Amniotic stem cell (primary cell): Measurements from ENCODE around the gene EMC9.

Experiments
- DNase-seq: peaks from one replicate; lab custom pipeline; 2025; lab: John Stamatoyannopoulos, UW

EMC9 gene

DNA sequence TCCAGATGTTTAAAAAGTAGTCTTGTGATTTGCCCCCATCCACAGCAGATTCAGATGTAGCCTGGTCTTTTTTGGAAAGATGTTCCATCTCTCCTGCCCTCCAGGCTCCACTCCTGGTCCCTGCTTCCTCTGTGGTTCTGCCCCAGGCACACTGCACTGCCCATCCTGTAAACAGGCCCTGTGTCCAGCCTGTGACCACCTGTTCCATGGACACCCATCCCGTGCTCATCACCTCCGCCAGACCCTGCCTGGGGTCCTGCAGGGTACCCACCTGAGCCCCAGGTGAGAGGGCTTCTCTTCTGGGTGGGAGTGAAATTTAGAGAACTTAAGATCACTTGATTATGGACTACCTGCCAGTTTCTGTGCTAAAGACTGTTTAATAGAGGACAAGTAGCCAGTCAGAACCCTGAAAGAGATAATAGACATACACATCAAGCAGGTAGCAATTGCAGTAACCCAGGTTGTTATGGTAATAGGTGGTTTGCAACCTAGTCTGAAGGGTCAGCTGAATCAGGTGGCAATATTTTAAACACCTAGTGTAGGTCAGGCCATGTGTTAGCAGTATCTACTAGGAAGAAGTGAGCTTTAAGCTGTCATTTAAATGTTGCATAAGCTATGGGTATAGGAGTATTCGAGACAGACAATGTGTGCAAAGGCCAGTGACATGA, 8.0 kb upstream of the EMC9 start:
- no peak for DNase-seq

DNA sequence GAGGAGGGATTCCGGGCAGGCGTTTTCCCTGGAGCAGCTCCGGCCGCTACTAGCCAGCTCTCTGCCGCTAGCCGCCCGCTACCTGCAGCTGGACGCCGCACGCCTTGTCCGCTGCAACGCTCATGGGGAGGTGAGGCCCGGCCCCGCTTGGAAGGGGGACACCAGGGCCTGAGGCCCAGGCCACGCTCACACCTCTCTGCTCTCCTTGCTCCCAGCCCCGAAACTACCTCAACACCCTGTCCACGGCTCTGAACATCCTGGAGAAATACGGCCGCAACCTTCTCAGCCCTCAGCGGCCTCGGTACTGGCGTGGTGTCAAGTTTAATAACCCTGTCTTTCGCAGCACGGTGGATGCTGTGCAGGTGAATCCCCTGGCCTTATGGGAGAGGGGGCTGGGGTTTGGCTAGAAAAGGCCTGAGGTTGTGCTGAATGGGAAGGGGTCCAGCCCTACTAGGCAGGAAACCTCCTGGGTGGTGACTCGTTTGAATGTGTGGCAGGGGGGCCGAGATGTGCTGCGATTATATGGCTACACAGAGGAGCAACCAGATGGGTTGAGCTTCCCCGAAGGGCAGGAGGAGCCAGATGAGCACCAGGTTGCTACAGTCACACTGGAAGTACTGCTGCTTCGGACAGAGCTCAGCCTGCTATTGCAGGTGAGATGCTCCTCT, 6.5 kb upstream of the EMC9 start:
- no peak for DNase-seq

DNA sequence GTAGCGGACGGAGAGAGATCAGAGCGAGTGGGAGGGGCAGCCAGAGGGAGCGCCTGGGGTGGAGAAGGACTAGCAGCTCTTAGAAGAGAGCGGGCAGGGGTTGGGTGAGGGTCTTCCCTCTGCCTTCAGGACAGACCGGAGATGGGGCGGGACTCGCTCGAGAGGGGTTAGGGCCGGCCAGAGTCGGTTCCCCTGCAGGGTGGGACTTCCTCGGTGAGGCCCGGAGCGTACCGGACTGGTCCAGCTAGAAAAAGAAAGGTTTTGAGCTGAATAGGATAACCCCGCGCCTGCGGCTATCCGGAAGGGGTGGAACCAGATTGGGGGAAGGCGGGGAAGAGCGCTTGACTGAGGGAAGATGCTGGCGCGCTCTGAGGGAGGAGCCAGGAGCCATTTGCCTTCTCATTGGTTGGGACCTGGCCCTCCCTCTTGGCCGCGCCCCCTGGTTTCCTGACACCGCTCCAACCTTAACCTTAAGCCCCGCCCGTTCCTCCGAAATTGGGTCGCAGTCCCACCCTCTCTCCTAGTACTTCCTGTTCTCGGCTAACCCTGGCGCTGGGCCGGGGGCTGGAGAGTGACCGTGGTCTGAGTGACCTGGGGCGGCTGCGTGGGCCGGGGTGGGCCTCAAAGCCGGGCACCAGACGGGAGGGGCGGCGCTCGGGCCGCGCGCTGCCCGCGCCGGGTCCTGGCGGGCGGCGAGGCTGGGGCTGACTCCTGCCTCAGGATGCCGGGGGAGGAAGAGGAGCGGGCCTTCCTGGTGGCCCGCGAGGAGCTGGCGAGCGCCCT, 5.8 kb upstream of the EMC9 start, which contains the start of gene RNF31:
RNF31 (plus strand) TSS at position 521 of the 783 bp plus-strand sequence; CDS start at position 722, 201 bp downstream.
- DNase-seq: peak; percentile 98

DNA sequence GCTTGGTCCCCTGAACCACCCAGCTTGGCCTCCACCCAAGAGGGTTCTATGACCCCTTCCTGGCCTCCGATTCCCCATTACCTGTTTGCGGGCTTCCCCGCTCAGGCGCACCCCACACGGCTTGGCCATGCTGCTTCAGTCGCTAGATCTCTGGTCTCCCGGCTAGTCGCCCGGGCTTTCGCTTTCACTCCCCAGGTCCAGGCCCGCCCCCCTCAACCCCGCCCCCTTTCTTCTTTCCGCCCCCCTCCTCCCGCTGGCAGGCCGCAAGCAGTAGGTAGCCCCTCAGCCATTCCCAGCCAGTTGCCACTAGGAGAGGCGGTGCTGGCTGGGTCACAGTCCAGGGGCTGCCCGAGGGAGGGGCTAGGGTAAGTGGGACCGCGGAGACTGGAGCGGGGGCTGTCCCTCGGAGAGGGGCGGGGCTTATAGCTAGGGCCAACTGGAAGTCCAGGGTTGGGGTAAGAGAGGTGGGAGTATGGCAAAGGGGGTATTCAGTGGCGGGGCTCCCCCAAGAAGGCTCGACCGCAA, 5.1 kb upstream of the EMC9 start, which contains the start of gene PSME2:
PSME2 (minus strand) TSS at position 158 of the 525 bp plus-strand sequence; CDS start at position 129, 29 bp downstream.
- DNase-seq: peak; percentile 90

DNA sequence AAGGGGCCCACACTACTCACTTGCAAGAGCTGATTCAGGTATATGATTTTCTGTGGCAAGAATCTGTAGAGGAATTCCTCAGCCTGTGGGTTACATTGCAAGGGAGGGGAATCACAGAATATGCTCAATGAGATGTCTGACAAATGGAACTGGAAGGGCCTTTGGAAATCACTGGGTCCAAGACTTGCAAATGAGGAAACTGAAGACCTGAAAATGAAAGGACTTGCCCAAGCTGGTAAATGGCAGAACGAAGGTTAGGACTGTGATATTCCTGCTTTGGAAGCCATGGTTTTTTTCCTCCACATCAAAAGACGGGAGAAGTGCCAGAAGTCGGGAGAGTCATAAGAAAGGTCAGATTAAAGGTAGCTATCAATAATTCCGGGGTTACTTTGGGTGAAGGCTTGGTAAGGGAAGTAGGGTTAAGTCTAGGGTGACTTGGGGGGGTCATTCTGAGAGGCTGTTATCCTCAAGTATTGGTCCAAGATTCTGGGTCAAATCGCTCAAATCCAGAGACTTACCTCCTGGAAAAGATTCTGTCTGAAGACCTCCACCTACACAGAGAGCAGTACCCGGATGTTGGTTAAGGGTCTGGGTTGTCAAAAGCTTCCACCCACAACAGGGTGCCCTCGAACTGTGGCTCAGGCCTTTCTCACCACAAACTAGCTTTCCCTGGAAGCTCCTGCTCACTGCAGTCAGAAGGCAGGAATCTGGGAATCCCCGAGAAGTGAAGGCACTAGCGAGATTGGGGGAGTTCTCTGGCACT, 4.5 kb upstream of the EMC9 start:
- peak; percentile 49 for DNase-seq

DNA sequence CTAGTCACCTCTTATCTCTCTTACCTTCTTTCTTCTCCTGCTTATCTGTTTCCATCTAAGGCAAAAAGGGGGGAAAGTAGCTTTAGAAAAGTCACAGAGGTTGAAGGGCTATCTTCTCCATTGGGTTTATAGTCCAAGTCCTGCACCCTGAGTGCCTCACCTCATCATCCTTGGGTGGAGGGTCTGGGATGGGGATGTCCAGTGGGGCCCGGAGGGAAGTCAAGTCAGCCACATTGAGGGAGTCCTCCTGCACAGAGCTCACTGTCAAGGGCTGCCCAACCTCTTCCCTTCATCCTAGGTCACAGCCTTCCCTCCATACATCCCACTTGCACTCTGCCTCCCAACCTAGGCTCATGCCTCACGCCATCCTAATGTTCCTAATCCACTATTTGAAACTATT, 3.8 kb upstream of the EMC9 start:
- no peak for DNase-seq

DNA sequence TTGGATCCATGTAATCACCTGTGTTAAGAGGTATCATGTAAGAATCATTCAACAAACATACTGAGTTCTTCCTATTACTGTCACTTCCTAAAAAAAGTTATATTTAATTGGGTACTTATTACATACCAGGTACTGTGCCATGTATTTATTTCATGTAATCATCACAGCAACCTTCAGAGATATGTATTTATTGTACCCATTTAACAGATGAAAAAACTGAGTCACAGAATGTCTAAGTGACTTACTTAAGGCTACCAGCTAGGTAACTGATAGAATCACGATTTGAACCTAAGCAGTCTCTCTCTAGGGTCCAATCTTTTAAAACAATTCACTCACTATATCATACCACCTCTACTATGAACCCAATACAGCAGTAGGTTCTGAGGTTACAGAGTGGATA, 3.1 kb upstream of the EMC9 start:
- DNase-seq: no peak

DNA sequence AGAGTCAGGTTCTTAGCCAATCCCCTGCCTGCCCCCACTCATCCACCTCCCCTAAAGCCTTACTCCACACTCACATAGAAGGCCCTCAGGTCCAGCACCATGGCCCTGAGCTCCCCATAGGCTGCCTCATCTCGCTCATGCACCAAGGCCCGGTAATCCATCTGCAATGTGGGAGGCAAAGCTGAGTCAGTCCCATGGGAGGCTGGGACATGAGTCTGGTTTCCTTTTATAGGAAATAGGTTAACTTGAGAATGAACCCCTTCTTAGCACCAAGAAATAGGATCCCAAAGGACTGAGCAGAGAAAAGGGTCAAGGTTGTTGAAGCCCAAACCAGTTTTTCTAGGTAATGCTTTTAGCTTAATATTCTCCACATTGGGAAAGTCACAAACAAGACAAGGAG, 2.1 kb upstream of the EMC9 start:
- DNase-seq: no peak

DNA sequence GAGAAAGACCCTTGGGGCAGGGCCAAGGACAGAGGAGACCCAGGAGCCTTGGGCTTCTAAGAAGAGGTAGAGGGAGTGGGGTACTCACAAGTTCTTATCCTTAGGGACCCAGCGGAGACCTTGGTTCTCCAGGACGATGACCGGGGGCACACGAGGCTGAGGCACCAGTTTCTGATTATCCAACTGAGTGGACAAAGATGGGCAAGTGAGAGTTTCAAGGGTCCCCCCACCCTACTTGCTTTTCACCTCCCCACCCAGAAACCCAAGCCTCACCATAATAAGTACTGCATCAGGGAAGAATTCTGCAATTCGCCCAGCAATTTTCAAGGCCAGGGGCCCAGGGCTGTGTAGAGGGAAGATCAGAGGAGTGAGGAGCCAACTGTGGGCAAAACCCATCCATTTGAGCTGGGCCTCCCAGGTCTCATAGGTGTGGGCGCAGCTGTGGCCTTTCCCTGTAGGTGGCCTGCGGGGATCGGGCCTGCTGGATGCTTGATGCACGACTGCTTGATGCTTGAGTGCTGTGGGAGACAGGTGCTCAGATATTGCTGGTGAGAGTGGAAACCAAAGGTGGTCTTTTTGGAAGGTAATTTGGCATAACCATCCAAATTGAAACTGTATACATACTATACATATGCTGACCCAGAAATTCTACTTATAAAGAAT, 2.0 kb downstream of the EMC9 start:
- no peak for DNase-seq

DNA sequence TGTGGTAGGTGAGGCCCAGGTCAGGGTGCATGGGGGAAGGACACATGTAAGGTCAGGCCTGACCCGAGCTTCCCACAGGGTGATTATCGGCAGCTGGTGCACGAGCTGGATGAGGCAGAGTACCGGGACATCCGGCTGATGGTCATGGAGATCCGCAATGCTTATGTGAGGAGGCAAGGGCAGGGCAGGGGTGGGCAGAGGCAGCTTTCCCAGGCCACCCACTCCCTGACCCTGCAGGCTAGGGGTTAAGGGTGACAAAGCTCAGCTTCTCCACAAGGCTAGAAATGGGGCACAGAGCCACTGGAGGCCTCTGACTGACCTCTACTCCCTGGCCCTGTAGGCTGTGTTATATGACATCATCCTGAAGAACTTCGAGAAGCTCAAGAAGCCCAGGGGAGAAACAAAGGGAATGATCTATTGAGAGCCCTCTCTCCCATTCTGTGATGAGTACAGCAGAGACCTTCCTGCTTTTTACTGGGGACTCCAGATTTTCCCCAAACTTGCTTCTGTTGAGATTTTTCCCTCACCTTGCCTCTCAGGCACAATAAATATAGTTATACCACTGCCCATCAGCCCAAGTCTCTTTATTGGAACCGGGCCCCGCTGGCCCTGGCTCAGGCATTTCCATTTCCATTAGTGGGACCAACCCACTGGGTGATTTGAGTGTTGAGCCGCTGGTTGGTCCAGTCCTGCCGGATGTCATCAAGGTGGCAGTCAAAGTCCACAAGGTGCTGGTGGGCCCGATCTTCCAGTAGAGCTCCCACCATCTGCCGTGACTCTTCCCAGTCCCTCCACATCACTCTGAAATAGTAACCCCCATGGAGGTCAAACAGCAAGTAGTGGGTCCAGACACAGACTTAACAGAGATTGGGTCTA, 2.8 kb downstream of the EMC9 start:
- no peak for DNase-seq

DNA sequence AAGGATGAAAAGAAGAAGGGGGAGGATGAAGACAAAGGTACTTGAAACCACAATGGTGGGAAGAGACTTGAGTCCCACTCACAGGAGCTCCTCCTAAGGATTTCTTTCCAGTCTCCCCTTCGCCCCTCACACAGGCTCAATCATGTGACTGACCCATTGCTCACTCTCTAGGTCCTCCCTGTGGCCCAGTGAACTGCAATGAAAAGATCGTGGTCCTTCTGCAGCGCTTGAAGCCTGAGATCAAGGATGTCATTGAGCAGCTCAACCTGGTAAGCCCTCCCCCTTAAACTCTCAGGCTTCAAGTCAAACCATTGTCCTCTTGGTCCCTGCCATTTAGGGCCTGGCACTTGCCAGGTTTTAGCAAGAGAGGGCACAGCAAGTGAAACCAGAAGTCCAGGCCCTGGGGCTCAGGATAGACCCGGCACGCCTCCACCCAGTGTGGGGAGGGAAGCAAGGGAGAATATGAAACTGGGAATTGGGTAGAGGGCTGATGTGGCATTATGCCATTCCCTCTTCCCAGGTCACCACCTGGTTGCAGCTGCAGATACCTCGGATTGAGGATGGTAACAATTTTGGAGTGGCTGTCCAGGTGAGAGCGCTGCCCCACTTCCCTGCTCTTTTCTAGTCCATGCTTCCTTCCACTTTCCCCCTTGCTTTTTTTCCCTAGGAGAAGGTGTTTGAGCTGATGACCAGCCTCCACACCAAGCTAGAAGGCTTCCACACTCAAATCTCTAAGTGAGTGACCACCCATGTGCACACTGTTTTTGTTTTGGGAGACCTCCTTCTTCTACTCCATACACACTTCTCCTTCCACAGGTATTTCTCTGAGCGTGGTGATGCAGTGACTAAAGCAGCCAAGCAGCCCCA, 3.6 kb downstream of the EMC9 start:
- DNase-seq: no peak

DNA sequence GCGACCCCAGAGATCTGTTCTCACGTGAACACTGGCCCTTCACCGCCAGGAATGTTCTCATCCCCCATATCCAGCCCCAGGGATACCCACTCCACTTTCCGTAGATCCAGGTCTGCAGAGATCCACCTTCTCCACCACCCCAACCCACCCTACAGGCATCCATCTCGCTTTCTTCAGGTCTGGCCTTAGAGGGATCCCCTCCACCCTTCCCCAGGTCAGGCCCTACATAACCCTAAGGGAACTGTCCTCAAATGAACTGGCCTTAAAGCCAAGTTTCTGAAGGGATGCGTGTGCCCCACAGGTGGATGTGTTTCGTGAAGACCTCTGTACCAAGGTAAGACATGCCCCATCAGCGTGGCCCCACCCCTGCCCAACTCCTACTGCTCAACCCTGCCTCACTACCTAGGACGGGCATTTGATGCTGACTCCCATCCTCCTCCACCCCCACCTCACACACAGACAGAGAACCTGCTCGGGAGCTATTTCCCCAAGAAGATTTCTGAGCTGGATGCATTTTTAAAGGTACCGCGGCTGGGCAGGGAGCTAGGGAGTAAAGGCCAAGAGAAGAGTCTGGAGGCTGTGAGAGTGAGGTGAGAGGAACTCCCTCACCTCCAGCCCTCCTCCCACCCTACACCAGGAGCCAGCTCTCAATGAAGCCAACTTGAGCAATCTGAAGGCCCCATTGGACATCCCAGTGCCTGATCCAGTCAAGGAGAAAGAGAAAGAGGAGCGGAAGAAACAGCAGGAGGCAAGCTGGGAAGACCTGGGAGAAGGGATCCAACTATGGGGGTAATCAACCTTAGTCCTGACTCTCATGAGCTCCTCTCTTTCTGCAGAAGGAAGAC, 4.5 kb downstream of the EMC9 start:
- no peak for DNase-seq

DNA sequence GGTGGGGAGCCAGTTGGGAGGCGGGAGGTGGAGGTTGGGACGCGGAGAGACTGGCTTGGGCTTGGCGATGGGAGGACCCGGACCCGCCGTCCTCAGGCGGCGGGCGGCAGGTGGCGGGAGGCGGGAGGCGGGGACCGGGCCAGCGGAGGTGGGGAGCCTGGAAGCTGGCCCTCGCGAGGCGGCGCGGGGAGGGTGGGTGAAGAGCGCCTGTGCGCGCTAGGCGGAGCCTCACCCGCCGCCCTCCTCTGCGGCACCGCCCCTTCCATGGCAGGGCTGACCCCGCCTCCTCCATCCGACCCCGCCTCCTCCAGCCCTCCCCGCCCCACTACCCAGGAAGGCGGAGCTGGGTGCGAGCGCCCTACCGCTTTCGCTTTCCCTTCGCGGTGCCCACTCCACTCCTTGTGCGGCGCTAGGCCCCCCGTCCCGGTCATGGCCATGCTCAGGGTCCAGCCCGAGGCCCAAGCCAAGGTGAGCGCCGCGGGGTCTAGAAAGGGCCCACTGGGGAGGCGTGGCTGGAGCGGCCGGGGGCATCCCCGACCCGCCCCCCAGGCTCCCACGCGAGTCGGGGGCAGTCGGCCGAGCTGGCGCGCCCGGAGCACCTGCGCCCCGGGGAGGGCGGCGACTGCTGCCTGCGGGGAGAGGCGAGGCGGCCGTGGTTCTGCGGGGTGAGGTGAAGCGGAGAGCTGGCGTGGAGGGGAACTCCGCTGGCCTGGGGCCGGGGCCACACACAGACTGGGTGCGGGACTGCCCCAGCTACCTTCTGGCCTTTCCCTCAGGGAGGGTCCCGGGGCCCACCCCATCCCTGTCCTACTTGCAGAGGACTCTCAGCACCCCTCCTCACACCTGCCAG, 5.3 kb downstream of the EMC9 start, which contains the start of gene PSME1:
PSME1 (plus strand) TSS at position 361 of the 850 bp plus-strand sequence; CDS start at position 430, 69 bp downstream.
- peak; percentile 78 for DNase-seq

DNA sequence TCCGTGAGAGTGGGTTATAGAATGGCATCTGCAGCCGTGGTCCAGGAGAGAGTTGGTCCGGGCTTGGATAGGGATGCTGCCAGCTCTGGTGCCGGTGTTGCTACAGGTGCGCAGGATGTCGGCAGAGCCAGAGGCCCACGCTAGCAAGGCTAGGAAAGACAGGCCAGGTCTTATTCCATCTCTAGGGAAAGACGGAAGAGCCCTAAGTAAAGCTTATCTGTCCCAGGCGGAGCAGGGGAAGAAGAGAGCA, 5.9 kb downstream of the EMC9 start:
- no peak for DNase-seq

DNA sequence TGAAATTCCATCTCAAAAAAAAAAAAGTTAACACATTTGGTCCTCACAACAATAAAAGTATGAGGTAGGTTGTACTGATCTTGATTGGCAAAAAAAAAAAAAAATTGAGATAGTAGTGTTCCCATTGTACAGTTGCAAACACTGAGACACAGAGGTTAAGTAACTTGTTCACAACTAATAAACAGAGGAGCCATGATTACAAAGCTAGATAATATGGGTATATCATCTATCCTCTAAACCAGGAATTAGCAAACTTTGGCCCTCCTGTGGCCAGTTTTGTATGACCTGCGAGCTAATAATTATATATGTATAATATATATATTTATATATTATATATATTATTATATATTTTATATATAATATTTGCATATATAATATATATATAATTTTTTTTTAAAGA, 7.7 kb downstream of the EMC9 start:
- DNase-seq: no peak

DNA sequence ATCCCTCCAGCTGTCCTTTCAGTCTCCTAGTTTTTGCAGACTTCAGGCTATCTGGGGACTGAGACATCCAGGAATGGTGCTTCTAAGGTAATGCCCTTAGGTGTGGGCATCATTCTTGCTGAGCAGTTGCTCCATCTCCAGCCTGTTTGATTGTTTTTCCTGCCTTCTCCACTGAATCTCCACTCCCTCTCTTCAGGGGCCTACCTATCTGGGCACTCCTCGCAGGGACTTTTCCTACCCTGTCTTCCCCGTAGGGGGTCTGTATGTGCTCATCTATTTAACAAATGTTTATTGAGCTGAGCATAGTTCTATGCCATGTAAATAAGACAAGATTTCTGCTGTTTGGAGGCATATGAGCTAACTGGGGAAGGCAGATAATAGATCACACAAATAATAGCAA, 8.4 kb downstream of the EMC9 start:
- DNase-seq: no peak

DNA sequence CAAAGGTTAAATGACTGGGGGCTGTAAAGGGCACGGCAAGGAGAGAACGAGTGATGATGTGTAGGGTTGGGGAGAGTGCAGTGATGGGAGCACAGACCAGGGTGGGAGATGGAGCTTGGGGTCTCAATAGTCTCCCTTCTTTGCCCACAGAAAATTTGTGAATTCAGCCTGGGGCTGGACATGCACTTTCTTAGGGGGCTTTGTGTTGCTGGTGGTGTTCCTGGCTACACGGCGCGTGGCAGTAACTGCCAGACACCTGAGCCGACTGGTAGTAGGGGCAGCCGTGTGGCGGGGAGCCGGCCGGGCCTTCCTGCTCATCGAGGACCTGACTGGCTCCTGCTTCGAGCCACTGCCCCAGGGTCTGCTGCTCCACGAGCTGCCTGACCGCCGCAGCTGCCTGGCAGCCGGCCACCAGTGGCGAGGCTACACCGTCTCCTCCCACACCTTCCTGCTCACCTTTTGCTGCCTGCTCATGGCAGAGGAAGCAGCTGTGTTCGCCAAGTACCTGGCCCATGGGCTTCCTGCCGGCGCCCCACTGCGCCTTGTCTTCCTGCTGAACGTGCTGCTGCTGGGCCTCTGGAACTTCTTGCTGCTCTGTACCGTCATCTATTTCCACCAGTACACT, 9.2 kb downstream of the EMC9 start:
- DNase-seq: no peak
